Stimulated activated CD4-positive, alpha-beta T cell treated with anti-CD3 and anti-CD28 coated beads, Interleukin-1b, Interleukin-23, amount 100 ng/mL, for 1 hour (primary cell): ENCODE data around the gene SLX4.

Source experiments
- DNase-seq, 2 donors: peaks; one replicate each; pipeline ENCODE4 v3.0.0-alpha.2; 2020; ENCODE audit warnings: low read depth in 2 of 2

Gene SLX4

DNA sequence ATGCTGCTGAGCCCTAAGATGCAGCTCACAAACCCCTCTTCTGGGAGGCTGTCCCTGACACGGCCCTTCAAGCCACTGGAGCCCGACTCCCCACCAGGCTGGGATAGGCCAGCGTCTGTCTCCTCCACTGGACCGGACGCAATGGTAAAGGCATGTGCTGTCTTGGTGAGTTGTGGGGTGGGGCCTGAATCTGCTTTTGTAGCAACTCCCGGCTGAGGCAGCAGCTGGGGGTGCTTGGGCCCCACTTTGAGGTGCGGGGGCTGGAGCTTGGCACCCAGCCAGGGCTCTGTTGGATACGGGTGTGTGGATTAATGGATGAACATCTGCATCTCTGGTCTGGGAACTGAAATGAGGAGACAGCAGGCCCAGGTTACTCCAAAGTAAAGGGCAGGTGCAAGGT is 30.7 kb downstream of the SLX4 start:
- DNase-seq = no peak

DNA sequence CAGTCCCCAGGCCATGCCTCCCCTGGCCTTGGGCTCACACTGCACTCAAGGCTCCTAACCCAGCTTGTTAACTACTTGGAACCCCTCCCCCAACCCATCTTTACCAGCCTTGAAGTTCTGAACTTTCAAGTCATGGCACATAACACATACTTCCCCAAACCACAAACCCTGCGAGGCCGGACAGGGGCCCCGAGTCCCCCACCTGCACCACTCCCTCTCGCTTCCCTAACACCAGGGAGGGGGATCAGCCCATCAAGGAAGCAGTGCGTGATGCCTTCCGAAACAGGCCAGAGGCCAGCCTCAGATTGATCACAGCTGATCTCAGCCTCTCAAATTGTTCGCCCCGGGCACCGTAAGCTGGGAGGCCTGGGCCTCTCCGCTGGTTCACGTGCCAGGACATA is 31.2 kb downstream of the SLX4 start:
- no peak for DNase-seq

DNA sequence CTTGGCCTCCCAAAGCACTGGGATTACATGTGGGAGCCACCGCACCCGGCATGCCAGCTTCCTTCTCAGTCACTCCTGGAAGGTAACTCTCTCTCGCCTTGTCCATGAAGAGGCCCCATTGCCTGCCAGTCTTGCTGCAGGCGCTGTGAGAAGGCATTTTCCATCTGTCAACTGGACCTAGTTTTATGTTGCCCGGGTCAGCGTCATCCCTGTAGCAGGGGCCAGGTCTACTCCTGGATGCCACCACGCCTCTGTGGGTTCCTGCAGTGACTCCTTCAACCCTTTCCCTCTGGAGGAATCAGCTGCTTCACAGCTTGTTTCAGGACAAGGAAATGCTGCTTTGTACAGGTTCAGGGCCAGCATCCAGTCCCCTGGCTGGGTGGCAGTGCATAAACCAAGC is 31.6 kb downstream of the SLX4 start:
- no peak for DNase-seq

DNA sequence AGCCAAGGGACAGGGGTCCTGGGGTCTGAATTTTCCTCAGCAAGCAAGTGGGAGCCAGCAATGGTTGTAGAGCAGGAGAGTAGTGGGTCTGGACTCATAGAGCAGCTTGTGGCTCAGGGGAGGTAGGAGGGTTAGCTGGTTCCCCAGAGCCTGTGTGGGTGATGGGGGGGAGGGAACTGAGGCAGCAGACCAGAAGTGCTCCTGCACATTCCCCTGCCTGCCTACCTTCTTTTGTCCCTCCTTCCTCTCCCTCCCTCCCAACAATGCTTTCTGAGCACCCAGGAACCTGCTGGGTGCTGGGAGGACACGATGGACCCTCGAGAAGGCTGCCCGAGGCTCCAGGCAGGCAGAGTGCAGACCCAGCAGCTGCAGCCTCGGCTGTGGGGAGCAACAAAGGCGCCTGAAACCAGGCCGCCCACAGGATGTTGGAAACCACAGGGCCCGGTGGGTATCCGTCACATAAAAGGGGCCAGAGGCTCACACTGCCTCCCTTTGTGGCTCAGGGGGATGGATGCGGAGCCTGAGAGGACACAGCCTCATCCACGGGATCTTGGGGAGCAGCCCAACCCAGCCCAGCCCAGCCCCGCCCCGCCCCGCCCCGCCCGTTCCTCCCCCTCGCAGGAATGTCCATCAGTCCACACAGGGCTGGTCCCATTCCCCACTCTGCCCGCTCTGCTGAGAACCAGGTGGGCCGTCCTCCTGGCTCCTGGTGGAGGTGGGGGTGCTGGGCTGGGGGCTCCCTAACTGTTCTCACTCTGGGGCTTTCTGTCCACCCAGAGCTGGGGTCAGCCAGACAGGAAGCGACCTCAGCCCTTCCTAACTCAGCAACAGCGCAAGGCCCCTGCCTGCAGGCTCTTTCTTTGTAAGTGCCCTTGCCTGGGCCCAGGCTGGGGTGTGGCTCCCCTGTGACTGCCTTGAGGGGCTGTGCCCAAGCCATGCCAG is 32.5 kb downstream of the SLX4 start:
- DNase-seq = no peak

DNA sequence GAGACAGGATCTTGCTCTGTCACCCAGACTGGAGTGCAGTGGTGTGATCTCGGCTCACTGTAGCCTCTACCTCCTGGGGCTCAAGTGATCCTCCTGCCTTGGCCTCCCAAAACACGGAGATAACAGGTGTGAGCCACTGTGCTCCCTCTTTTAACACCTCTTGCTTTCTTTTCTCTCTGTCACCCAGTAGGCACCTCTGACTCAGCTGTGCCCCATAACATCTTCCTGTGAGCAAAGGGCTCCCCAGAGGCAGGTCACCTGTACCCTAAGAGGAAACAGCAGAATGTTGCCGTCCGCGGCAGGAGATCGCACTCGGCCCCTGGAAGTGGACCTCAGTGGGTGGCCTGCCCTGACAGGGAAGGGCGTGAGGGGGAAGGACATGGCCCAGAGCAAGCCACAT is 33.3 kb downstream of the SLX4 start:
- peak in 1 of 2 donors; percentile 29 for DNase-seq

DNA sequence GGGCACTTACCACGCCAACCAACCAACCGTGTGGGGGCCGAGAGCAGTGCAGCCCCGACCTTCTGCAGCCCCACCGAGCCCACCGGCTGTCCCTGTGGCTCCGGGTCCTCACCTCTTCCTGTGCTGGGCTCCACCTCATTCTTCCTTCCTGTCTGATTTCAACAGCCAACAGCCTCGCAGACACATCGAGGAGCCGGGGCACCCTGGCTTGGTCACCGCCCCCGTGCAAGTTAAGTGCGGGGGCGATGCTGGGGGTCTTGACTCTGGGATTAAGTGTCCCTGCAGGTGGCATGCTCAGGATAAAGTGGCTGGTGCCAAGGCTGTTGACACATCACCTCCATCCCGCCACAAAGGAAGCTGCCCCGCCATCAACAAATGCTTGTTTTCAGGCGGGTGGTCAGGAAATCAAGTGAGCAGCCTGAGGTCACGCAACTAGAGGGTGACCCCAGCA is 34.1 kb downstream of the SLX4 start, which contains the start of gene NLRC3:
Gene NLRC3 (minus strand): TSS at position 102 of the 451 bp plus-strand sequence. CDS start 12,367 bp downstream, outside the sequence.
- peak in 1 of 2 donors; percentile 6 for DNase-seq

DNA sequence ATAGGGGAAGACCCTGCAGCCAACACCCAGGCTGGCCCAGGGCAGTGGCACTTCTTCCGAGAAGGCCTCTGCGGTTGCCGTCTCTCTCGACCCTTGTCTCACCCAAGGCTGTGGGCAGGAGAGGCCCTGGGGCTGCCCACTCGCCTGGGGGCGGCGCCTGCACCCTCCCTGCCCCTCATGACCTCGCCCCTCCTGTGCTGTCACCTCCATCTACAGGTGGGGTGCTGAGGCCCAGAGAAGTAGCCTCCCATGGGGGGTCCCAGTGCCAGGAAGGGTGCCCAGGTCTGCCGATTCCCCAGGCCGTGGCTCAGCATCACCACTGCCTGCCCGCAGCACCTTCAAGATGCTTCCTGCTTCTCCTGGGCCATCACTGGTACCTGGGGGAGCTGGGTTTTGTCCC is 35.2 kb downstream of the SLX4 start:
- DNase-seq = no peak

DNA sequence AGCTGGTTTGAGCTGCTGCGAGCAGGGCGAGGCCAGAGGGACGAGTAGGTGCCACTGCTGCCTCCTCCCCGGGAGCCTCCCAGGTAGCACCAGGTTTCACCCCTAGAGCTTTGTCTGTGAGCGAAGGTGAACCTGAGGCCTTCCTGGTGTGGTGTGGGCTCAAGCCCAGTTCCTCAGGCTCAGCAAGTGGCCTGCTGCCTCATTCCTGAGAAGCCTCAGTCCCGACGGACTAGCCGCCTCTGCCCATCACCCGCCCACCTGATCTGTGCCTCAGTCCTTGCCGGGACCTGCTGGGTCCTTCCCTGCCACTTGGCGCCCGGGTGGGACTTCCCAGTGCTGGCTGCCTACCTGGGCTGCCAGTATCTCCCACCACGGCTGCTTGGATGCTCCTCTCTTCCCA is 35.9 kb downstream of the SLX4 start:
- no peak for DNase-seq

DNA sequence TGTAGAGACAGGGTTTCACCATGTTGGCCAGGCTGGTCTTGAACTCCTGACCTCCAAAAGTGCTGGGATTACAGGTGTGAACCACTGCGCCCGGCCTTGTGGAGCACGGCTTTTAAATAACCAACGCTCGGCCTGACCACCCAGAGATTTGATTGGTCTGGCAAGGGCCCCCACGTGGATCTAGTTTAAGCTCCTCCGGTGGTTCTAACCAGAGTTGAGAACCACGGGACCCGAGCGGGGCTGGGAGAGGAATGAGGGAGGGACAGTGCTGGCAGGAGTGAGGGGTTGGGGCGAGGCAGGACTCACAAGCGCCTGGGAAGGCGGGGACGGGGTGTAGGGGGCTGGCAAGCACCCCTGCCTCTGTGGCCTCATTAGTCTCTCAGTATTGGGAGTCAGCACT is 37.2 kb downstream of the SLX4 start:
- no peak for DNase-seq

DNA sequence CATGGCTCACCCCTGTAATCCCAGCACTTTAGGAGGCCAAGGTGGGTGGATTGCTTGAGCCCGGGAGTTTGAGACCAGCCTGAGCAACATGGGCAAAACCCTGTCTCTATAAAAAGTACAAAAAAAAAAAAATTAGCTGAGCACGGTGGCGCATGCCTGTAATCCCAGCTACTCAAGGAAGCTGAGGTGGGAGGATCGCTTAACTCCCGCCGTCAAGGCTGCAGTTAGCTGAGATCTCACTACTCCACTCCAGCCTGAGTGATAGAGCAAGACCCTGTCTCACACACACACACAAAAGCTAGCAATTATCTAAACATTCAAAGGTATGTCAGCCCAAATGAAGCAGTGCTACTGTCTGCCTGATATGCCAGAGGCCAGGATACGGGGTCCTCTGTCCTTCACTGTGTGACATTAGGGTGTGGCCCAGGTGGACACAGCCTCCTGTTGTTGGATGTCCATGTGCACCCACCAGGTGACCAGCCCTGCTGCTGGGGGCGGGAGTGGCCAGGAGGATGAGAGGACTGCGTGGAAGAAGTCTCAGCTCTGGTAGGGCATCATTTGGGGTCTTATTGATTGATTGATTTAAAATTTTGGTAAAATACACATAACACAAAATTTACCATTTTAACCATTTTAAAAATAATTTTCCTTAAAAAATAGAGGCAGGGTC is 38.1 kb downstream of the SLX4 start:
- DNase-seq = no peak

DNA sequence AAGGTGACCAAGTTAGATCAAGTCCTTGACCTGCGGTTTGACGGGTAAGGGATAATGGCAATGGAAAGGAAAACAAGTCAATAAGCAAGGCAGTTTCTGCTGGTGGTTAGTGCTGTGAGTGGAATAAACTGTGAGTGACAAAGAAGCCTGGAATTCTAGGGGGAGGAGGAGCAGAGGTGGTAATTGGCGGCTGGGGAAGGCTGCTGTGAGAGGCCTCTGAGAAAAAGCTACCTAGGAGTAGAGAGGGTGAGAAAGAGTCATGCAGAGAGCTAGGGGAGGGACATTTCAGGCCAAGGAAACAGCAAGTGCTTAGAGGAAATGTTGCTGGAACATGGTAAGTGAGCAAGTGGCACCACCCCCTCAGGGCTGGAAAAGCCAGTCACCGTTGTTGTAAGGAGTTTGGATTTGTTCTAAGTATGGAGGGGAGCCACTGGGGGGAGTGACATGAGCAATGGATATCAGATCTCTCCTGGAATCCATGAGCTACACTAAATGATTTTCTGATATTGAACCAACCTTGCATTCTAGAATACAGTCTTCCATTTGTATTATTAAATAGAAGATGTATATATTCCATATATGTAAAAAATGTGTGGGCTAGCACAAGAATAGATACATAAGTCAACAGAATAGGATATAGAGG is 40.9 kb downstream of the SLX4 start:
- DNase-seq = no peak

DNA sequence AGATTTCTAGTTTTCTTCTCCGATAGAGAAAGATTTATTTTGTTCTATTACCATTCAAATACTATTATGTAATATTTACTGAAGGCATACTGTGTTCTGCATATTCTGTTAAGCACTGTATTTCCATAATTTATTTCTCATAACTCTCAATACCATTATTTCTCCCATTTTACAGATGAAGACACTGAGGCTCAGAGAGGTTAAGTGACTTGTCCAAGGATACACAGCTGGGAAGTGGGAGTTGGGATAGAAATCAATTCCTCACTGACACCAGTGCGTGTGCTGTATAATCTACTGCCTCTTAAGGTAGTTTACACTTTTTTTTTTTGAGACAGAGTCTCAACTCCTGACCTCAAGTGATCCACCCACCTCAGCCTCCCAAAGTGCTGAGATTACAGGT is 41.6 kb downstream of the SLX4 start:
- DNase-seq = no peak

DNA sequence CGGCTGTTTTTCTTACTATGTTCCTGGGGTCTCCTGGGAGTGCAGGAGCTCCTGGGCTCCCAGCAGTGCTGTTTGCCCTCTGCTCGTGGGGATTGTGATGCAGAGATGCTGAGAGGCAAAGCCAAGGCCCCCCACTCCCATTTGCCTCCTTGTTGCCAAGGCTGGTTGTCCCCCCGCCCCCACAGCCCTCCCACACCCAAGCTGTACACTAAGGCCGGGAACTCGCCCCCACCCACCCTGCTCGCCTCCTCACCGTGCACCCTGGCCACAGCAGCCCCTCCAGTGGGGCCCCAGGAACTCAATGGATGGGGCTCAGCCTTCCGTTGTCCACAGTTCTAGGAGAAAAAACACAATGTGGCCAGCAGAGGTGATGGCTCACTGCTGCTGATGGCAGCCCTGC is 44.4 kb downstream of the SLX4 start:
- DNase-seq = no peak

DNA sequence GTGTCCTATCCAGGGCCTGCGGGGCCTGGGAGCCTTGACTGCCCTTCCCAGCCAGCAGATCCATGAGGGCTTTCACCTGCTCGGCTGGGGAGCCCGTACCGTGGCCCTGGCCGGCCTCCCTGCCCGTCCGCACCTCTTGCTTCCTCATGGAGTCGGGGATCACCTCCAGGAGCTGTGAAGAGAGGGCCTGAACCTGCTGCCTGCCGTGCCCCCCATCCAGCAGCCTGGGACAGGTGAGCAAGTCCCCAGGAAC is 46.6 kb downstream of the SLX4 start:
- no peak for DNase-seq

DNA sequence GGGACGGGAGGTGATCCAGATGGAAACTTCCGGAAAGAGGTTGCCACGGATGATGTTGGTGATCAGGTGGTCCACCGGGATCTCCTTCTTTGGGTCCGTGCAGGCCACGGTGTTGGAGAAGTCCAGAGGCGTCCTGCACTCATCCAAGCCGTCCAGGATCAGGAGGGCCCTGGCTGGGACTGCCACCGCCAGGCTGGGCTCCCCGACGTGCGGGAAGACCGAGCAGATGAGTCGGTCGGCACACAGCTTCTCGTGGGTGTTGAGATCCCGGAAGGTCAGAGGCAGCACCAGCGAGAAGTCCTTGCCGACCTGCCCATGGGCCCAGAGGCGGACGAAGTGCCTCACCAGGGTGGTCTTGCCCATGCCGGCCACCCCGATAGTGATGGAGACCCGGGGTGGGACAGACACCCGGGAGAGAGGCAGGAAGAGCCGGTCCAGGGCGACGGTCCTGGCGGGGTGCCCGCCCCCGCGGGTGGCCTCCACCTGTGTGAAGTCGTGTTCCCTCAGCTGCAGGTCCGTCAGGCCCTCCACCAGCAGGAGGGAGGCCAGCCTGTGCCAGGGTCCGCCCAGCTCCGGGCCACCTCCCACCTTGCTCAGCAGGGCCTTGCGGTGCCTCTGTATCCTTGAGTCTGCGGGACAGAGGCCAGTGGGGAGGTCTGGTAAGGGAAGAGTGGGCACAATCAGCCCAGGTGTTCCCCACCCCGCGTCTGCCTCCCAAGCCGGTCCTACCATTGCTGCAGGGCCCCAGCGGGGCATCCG is 47.1 kb downstream of the SLX4 start:
- DNase-seq = no peak

DNA sequence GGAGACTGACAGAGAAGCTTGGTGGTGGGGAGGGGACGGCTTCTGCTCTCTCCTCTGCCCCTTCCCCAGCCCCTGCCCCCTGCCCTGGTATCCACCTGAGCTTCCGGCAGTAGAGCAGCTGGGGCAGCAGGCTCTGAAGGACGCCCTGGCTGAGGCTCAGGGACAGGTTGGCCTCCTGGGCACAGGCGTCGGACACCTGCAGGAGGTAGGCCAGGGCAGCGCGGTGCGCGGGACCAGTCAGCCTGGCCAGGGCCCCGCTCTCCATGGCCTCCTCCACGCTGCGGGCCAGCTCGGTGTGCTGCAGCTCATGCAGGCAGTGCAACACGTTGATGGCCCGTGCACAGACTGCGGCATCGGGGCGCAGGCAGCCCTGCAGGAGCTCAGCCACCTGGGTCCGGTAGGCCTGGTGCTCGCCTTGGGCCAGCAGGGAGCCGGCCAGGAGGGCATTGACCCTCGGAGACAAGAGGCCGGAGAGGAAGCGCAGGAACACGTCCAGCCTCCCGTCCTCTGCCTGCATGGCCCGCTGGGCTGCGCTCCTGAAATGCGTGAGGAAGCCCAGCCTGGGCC is 48.4 kb downstream of the SLX4 start:
- DNase-seq = no peak

DNA sequence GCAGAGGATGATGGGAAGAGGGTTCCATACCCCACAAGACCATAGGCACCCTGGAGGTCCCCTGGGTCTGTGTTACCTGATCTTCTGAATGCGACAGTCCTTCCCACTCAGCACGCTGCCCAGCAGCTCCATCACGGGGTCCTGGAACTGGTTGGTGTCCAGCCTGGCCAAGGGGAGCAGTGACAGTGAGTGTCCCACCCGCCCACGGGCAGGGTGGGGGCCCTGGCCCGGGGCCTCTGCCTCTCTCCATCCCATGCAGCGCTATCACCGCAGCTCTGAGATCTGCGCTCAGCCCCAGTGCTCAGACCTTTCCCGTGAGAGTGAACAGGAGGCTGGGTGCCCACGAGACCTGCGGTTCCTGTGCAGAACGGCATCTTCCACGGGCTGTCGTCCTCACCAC is 49.8 kb downstream of the SLX4 start:
- no peak for DNase-seq

DNA sequence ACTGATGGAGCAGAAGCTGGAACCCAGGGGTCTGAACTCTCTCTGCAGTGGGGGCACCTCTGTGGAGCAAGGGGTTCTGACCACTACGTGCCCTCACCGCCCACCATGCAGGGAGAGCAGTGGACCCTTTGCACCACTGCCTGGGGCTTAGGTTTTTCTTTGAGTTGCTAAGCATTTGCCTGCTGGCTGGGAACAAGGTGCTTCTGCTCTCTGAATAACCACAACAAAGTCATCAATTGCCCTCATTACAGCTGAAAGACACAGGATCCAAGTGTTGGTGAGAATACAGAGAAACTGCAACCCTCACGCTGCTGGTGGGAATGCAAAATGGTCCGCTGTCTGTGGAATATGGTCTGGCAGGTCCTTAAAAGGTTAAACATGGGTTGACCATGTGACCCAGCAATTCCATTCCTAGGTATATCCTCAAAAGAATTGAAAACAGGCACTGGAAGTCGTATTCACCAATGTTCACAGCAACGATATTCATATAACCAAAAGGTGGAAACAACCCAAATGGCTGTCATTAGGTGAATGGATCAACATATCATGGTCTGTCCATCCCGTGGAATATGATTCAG is 57.0 kb downstream of the SLX4 start:
- no peak for DNase-seq

DNA sequence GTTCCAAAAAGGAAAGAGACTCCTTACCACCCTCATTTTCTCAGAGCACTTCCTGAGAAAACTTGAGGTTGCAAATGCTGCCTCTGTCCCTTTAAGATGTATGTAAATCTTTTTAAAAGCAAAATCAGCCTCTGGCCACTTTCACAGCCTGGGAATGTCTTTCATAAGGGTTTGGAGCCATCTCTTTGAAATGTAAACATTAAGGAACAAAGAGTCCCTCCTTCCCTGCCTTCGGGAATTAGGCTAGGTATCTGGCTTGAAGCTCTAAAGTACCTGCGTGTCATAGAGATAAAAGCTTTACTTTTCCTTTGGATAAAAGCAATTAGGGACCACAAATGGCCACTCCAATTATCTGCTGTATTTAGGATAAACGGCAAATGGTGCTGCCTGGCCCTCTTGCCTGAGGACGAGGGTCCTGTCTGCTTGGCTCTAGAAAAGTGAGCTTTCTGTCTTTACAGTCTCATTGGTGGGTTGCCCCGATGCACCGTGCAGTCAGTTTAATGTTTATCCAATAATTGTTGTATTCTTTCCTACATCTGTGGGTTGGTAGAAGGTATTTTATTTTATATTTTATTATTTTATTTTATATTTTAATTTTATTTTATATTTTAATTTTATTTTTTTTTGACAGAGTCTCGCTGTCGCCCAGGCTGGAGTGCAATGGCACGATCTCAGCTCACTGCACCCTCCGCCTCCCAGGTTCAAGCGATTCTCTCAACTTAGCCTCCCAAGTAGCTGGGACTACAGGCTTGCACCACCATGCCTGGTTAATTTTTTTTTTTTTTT is 58.1 kb downstream of the SLX4 start:
- no peak for DNase-seq
